ENCODE data around the gene SUPT16H. TPM values are rescaled to one million over a fixed set of nuclear protein-coding genes. Genes with fewer than 3 reads are reported as not detected.
"Not testable (repeated sequence)": the region's sequence is repeated elsewhere in the genome, so short reads cannot be mapped to it uniquely, and the experiment has no call there.

The SUPT16H gene
- total RNA-seq, 1 donor from 2014 or later: 198 TPM

DNA sequence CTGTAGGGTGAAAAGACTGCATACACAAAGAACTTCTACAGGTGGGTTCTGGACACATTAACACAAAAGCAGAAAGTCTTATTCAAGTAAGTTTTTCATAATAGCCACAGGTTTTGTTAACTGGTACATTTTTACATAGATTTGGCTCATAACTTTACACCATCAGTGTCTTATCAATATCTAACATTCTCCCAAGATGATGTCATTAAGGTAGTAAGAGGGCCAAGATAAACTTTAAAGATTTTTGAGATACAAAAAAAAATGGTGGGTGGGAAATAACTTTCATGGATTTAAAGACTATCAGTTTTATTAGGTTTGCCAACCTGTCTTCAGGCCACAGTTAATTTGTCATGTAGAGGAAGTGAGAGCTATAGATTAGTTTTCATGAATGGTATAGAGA lies 1.7 kb downstream of the SUPT16H start:
- peaks cover 68% of the 10 kb centered on the region for H3K79me2 ChIP-seq (ENCODE audit: low read depth)
- H3K4me2 ChIP-seq: peak overlapping the region; percentile 86

DNA sequence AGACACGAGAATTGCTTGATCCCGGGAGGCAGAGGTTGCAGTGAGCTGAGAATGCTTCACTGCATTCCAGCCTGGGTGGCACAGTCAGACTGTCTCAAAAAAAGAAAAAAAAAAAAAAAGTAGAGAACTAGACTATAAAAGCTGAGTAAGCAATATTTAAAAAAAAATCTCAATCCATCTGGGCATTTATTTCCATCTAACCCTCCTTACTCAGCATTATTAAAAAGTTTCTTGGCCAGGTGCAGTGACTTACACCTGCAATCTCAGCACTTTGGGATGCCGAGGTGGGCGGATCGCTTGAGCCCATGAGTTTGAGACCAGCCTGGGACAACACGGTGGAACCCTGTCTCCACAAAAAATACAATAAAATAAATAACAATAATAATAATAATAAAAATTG lies 4.5 kb downstream of the SUPT16H start:
- Mint-ChIP-seq H3K36me3 (peaks cover 8% of the 10 kb centered on the region), H3K4me3 (no peak overlapping the region), H3K27ac (no peak overlapping the region), H3K27me3 (ENCODE audit: insufficient read depth, low read depth) (peaks cover 8% of the 10 kb centered on the region), H3K4me1 (peaks cover 16% of the 10 kb centered on the region), H3K9me3 (no peaks in the 10 kb centered on the region)
- H3K9ac ChIP-seq: no peak overlapping the region
- no peak overlapping the region for H3K4me3 ChIP-seq
- H2AFZ ChIP-seq (replicated peaks): no peak overlapping the region
- H3K27ac ChIP-seq: no peak overlapping the region
- no peaks in the 10 kb centered on the region for H3K36me3 ChIP-seq
- no peaks in the 10 kb centered on the region for H3K27me3 ChIP-seq
- H3K4me1 ChIP-seq: peaks cover 16% of the 10 kb centered on the region
- no peak overlapping the region for H3K4me2 ChIP-seq
- TF ChIP-seq EZH2 (IDR thresholded peaks at IDR 0.05): no peak
- TF ChIP-seq, protein P1, sequence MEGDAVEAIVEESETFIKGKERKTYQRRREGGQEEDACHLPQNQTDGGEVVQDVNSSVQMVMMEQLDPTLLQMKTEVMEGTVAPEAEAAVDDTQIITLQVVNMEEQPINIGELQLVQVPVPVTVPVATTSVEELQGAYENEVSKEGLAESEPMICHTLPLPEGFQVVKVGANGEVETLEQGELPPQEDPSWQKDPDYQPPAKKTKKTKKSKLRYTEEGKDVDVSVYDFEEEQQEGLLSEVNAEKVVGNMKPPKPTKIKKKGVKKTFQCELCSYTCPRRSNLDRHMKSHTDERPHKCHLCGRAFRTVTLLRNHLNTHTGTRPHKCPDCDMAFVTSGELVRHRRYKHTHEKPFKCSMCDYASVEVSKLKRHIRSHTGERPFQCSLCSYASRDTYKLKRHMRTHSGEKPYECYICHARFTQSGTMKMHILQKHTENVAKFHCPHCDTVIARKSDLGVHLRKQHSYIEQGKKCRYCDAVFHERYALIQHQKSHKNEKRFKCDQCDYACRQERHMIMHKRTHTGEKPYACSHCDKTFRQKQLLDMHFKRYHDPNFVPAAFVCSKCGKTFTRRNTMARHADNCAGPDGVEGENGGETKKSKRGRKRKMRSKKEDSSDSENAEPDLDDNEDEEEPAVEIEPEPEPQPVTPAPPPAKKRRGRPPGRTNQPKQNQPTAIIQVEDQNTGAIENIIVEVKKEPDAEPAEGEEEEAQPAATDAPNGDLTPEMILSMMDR (IDR thresholded peaks at IDR 0.05): no peak
- H3K9me3 ChIP-seq (ENCODE audit: low read depth): no peaks in the 10 kb centered on the region
- H3F3A ChIP-seq (ENCODE audit: low read depth): peaks cover 15% of the 10 kb centered on the region
- peaks cover 84% of the 10 kb centered on the region for H4K20me1 ChIP-seq (ENCODE audit: low read depth)
- DNase-seq (ENCODE audit: low spot score): no peak
- H3K79me2 ChIP-seq (ENCODE audit: low read depth): peaks cover 95% of the 10 kb centered on the region

More for the DNA sequence above, 1.7 kb downstream of the SUPT16H start:
- Histone ChIP-seq H3K27ac (no peak overlapping the region), H3F3A (ENCODE audit: low read depth) (peaks cover 32% of the 10 kb centered on the region), H4K20me1 (ENCODE audit: low read depth) (peaks cover 58% of the 10 kb centered on the region), H3K27me3 (no peaks in the 10 kb centered on the region), H3K4me1 (peaks cover 20% of the 10 kb centered on the region), H3K36me3 (no peaks in the 10 kb centered on the region), H3K4me3 (peak overlapping the region; percentile 79), H3K9me3 (ENCODE audit: low read depth) (no peaks in the 10 kb centered on the region), H3K9ac (peak overlapping the region; percentile 89), H2AFZ (replicated peaks) (no peak overlapping the region)
- TF ChIP-seq EZH2 (IDR thresholded peaks at IDR 0.05) (no peak), EZH2phosphoT487 (IDR thresholded peaks at IDR 0.05) (no peak)
- TF ChIP-seq, protein P1 (IDR thresholded peaks at IDR 0.05): no peak
- Mint-ChIP-seq H3K9me3 (no peaks in the 10 kb centered on the region), H3K36me3 (peaks cover 9% of the 10 kb centered on the region), H3K27me3 (ENCODE audit: insufficient read depth, low read depth) (peaks cover 14% of the 10 kb centered on the region), H3K27ac (peak overlapping the region; percentile 61), H3K4me3 (peak overlapping the region; percentile 100), H3K4me1 (peaks cover 24% of the 10 kb centered on the region)
- DNase-seq (ENCODE audit: low spot score): no peak

DNA sequence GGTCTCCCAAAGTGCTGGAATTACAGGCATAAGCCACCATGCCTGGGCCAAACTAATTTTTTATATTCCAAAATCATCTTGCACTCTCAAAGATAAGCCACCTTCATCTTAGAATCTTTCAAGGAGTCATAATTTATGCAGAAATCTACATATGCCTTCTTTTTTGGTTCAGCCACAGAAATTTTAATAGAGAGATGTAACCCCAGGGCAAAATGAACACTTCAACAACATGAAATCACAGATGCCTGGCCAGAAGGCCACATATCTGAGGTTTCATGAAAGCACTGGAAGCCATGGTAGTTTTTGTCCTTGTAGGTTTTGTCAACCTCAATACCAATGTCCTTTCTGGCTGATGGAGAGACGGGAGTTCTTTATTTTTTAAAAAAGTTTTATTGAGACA lies 9.8 kb downstream of the SUPT16H start:
- peaks cover 4% of the 10 kb centered on the region for H3F3A ChIP-seq (ENCODE audit: low read depth)
- H3K4me3 Mint-ChIP-seq: no peak overlapping the region
- no peak overlapping the region for H3K9ac ChIP-seq
- no peaks in the 10 kb centered on the region for H3K4me1 Mint-ChIP-seq
- H3K36me3 Mint-ChIP-seq: peaks cover 23% of the 10 kb centered on the region
- DNase-seq (ENCODE audit: low spot score): no peak
- H3K27me3 ChIP-seq: no peaks in the 10 kb centered on the region
- H3K9me3 Mint-ChIP-seq: no peaks in the 10 kb centered on the region
- H4K20me1 ChIP-seq (ENCODE audit: low read depth): peaks cover 66% of the 10 kb centered on the region
- H3K27ac ChIP-seq: no peak overlapping the region
- H3K36me3 ChIP-seq: peaks cover 25% of the 10 kb centered on the region
- no peaks in the 10 kb centered on the region for H3K9me3 ChIP-seq (ENCODE audit: low read depth)
- no peaks in the 10 kb centered on the region for H3K27me3 Mint-ChIP-seq (ENCODE audit: insufficient read depth, low read depth)
- TF ChIP-seq EZH2 (IDR thresholded peaks at IDR 0.05) (no peak), EZH2phosphoT487 (IDR thresholded peaks at IDR 0.05) (no peak)
- TF ChIP-seq, protein P1 (IDR thresholded peaks at IDR 0.05): no peak
- H3K79me2 ChIP-seq (ENCODE audit: low read depth): peaks cover 79% of the 10 kb centered on the region
- H3K27ac Mint-ChIP-seq: no peak overlapping the region
- no peak overlapping the region for H2AFZ ChIP-seq (replicated peaks)
- H3K4me1 ChIP-seq: no peaks in the 10 kb centered on the region
- H3K4me2 ChIP-seq: no peak overlapping the region
- H3K4me3 ChIP-seq: no peak overlapping the region

DNA sequence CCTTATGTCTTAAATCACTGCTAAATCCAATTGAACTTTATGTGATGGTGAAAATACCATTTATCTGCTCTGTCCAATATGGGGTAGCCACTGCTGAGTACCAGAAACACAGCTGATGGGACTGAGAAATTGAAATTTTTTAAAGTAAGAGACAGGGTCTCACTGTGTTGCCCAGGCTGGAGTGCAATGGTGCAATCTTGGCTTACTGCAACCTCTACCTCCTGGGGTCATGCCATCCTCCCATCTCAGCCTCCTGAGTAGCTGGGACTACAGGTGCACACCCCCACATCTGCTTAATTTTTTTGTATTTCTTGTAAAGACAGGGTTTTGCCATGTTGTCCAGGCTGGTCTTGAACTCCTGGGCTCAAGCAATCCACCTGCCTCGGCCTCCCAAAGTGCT lies 11.0 kb downstream of the SUPT16H start:
- H3K27me3 Mint-ChIP-seq (ENCODE audit: insufficient read depth, low read depth); H2AFZ ChIP-seq (replicated peaks); H3F3A ChIP-seq (ENCODE audit: low read depth); H3K27me3 ChIP-seq; H3K4me2 ChIP-seq; H3K9me3 ChIP-seq (ENCODE audit: low read depth); H3K27ac Mint-ChIP-seq; H3K4me3 Mint-ChIP-seq; H3K9ac ChIP-seq; DNase-seq (ENCODE audit: low spot score); H3K4me3 ChIP-seq; H3K27ac ChIP-seq; H3K4me1 ChIP-seq; H3K9me3 Mint-ChIP-seq; H3K4me1 Mint-ChIP-seq: not testable (repeated sequence)
- peaks cover 67% of the 10 kb centered on the region for H3K79me2 ChIP-seq (ENCODE audit: low read depth)
- peaks cover 54% of the 10 kb centered on the region for H4K20me1 ChIP-seq (ENCODE audit: low read depth)
- H3K36me3 Mint-ChIP-seq: peaks cover 31% of the 10 kb centered on the region
- H3K36me3 ChIP-seq: peaks cover 33% of the 10 kb centered on the region

Measured in neural progenitor cell (in vitro differentiated cells).